Diencephalon (tissue), 1 donor: ENCODE measurements around the gene INHA. TPM values are rescaled to one million over a fixed set of nuclear protein-coding genes. Genes with fewer than 3 reads are reported as not detected.

ENCODE experiments used
- small RNA-seq: library from RNA; depleted of rRNA; stranded (forward); fragments of <200 nt; gene quantifications from one replicate; pipeline ENCODE3, GENCODE V24; 2014
- total RNA-seq: library from RNA; depleted of rRNA; stranded (reverse); fragments of >200 nt; gene quantifications from one replicate; pipeline ENCODE4 v1.2.3, GENCODE V29; 2014

The INHA gene
- total RNA-seq: 0.69 TPM

DNA sequence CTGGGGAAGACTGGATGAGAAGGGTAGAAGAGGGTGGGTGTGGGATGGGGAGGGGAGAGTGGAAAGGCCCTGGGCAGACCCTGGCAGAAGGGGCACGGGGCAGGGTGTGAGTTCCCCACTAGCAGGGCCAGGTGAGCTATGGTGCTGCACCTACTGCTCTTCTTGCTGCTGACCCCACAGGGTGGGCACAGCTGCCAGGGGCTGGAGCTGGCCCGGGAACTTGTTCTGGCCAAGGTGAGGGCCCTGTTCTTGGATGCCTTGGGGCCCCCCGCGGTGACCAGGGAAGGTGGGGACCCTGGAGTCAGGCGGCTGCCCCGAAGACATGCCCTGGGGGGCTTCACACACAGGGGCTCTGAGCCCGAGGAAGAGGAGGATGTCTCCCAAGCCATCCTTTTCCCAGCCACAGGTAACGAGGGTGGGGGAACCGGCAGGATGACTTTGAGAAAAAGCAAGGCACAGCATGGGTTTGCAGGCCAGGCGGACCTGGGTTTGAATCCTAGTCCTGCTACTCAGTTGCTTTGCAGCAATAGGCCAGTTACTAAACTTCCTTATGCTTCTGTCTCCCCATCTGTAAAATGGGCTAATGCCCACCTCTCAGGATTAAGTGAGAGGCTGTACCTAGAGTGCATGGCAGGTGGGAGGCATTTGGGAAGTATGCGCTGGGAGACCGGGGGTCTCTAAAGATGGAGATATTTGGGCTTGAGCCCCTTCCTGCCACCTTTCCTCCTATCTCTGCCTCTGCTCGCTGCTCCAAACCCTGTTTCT lies at the start of gene INHA:
Gene INHA, plus strand, starts transcription at position 74 of the 765 bp plus-strand sequence. Its CDS starts 65 bp downstream, at position 139.

GRCh38 chr2:219543596-219544358 lies 28.3 kb upstream of the INHA start, which contains the start of the genes CHPF and TMEM198:
Gene CHPF, minus strand, starts transcription at chr2:219543809. Its CDS starts 271 bp downstream, at chr2:219543538.
Gene TMEM198, plus strand, starts transcription at chr2:219544028. Its CDS starts 700 bp downstream, at chr2:219544728.

GRCh38 chr2:219571311-219572236 lies 536 bp upstream of the INHA start, which contains the start of gene OBSL1:
Gene OBSL1, minus strand, starts transcription at chr2:219571539. Its CDS starts 307 bp downstream, at chr2:219571232.

GRCh38 chr2:219597552-219598307 lies 25.6 kb downstream of the INHA start, which contains the start of gene STK11IP:
Gene STK11IP, plus strand, starts transcription at chr2:219597857. Its CDS starts 263 bp downstream, at chr2:219598120.

Small RNA genes within 50 kb of the gene (small RNA-seq; reads per million reads assigned to genes)
- gene MIR3132: not detected
- not detected for gene RN7SKP213

Other genes starting within 250 kb of the INHA start
- gene RESP18, start 239.6 kb upstream of the INHA start, total RNA-seq: 1.8 TPM
- 21.0 TPM for gene DNPEP, start 184.4 kb upstream of the INHA start, total RNA-seq
- gene DES, start 153.9 kb upstream of the INHA start, total RNA-seq: 1.4 TPM
- 18.2 TPM for gene SPEG, start 137.5 kb upstream of the INHA start, total RNA-seq
- 13.4 TPM for gene GMPPA, start 73.4 kb upstream of the INHA start, total RNA-seq
- gene ASIC4, start 57.8 kb upstream of the INHA start, total RNA-seq: 10.4 TPM
- 45.0 TPM for gene CHPF, start 28.5 kb upstream of the INHA start, total RNA-seq
- 13.8 TPM for gene TMEM198, start 28.3 kb upstream of the INHA start, total RNA-seq
- gene OBSL1, start 771 bp upstream of the INHA start, total RNA-seq: 47.1 TPM
- 17.8 TPM for gene STK11IP, start 25.5 kb downstream of the INHA start, total RNA-seq
- gene SLC4A3, start 55.3 kb downstream of the INHA start, total RNA-seq: 50.5 TPM